H1 (cell line): ENCODE measurements around the gene RPIA. TPM values are rescaled to one million over a fixed set of nuclear protein-coding genes. Genes with fewer than 3 reads are reported as not detected.

Experiments
- CREB1 ChIP-seq: IDR thresholded peaks from 2 replicates; pipeline ENCODE4 v1.6.1; 2012; ENCODE audit warnings: inconsistent platforms
- GABPA ChIP-seq: IDR thresholded peaks from 2 replicates; pipeline ENCODE4 v1.6.1; 2011; ENCODE audit warnings: mild to moderate bottlenecking, low read length, moderate library complexity, borderline replicate concordance; ENCODE audit not compliant: insufficient read depth
- PHF8 ChIP-seq: fragments of 200-600 bp; sonication (generic); conservative IDR thresholded peaks from 2 replicates; pipeline ENCODE4 v1.7.1; 2012; ENCODE audit warnings: low read depth, mild to moderate bottlenecking, inconsistent platforms, low read length, moderate library complexity
- SP4 ChIP-seq: IDR thresholded peaks from 2 replicates; pipeline ENCODE4 v1.6.1; 2012; ENCODE audit warnings: low read length, inconsistent platforms
- polyA plus RNA-seq, 7 experiments: library from polyadenylated mRNA; depleted of rRNA in 3 of 7; stranded (reverse) in 5 of 7; unstranded in 2 of 7; fragments of >200 nt in 5 of 7; fragments of 200-250 nt in 2 of 7; gene quantifications; 1 replicate in 5 of 7; 2 replicates in 1 of 7; 4 replicates in 1 of 7; pipeline versions ENCODE4 v1.2.1 to v1.2.3, GENCODE V29; 2011 to 2013; ENCODE audit warnings: missing spikeins in 2 of 7, mixed read lengths in 2 of 7
- total RNA-seq: library from RNA; stranded (reverse); fragmentation: NEBNext Ultra II Directional; extraction: Animal tissue kit (Norgen Biotek cat#: 25700); gene quantifications from 2 replicates; pipeline ENCODE4 v1.2.1, GENCODE V29; 2021
- TF ChIP-seq, protein P1 (sequence below): fragments of 300-600 bp; sonication (generic); IDR thresholded peaks from 2 replicates; pipeline ENCODE4 v1.7.1; 2012; ENCODE audit warnings: low read length, moderate library complexity, mild to moderate bottlenecking, inconsistent platforms; ENCODE audit not compliant: insufficient replicate concordance
- TF ChIP-seq, protein P2 (sequence below), 3 experiments: IDR thresholded peaks; 1 replicate in 2 of 3; 2 replicates in 1 of 3; pipeline versions ENCODE4 v1.5.1 to v1.6.1; 2011; ENCODE audit warnings: low read length in 3 of 3, mild to moderate bottlenecking in 3 of 3, inconsistent platforms in 2 of 3, low read depth in 1 of 3, moderate library complexity in 1 of 3; ENCODE audit not compliant: insufficient read depth in 1 of 3; ENCODE audit errors: control extremely low read depth in 1 of 3

RPIA gene
- total and polyA plus RNA-seq, 2 of the 8 experiments (the other 6 are each of a cell fraction or from before 2014, with no cell fraction given): 13.1 to 24.0 TPM

DNA sequence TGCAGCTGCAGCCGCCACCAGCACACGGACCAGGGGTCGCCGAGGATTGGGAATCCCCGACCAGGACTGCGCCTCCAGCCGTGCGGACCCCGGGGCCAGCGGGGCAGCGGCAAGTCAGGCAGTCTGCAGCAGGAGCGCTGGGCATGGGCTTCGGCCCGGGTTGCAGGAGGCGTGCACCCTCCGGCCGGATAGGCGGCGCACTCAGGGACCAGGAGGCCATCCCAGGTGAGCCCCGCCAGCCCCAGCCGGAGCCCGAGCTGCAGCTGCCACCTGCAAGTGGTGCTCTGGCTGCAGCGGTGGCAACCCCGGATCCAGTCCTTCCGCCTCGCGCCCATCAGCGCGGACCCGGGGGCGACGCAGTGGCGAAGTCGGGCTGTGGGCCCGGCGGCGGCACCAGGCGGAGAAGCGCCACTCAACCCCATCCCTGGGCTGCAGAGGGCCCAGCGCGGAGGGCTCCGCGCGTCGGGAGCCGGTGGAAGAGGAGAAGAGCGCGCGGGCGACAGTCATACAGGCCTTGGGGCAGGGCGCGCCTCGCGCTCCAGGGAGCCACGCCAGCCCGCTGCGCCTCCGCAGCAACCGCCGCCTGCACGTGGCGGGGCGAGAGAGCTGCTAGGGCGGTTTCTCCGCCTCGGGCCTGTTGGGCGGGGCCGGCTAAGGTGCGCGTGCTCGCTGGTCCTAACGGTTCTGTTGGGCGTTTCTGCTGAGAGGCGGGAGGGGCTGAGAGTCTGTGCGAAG is 73.8 kb downstream of the RPIA start (continued):
- TF ChIP-seq, protein P1, sequence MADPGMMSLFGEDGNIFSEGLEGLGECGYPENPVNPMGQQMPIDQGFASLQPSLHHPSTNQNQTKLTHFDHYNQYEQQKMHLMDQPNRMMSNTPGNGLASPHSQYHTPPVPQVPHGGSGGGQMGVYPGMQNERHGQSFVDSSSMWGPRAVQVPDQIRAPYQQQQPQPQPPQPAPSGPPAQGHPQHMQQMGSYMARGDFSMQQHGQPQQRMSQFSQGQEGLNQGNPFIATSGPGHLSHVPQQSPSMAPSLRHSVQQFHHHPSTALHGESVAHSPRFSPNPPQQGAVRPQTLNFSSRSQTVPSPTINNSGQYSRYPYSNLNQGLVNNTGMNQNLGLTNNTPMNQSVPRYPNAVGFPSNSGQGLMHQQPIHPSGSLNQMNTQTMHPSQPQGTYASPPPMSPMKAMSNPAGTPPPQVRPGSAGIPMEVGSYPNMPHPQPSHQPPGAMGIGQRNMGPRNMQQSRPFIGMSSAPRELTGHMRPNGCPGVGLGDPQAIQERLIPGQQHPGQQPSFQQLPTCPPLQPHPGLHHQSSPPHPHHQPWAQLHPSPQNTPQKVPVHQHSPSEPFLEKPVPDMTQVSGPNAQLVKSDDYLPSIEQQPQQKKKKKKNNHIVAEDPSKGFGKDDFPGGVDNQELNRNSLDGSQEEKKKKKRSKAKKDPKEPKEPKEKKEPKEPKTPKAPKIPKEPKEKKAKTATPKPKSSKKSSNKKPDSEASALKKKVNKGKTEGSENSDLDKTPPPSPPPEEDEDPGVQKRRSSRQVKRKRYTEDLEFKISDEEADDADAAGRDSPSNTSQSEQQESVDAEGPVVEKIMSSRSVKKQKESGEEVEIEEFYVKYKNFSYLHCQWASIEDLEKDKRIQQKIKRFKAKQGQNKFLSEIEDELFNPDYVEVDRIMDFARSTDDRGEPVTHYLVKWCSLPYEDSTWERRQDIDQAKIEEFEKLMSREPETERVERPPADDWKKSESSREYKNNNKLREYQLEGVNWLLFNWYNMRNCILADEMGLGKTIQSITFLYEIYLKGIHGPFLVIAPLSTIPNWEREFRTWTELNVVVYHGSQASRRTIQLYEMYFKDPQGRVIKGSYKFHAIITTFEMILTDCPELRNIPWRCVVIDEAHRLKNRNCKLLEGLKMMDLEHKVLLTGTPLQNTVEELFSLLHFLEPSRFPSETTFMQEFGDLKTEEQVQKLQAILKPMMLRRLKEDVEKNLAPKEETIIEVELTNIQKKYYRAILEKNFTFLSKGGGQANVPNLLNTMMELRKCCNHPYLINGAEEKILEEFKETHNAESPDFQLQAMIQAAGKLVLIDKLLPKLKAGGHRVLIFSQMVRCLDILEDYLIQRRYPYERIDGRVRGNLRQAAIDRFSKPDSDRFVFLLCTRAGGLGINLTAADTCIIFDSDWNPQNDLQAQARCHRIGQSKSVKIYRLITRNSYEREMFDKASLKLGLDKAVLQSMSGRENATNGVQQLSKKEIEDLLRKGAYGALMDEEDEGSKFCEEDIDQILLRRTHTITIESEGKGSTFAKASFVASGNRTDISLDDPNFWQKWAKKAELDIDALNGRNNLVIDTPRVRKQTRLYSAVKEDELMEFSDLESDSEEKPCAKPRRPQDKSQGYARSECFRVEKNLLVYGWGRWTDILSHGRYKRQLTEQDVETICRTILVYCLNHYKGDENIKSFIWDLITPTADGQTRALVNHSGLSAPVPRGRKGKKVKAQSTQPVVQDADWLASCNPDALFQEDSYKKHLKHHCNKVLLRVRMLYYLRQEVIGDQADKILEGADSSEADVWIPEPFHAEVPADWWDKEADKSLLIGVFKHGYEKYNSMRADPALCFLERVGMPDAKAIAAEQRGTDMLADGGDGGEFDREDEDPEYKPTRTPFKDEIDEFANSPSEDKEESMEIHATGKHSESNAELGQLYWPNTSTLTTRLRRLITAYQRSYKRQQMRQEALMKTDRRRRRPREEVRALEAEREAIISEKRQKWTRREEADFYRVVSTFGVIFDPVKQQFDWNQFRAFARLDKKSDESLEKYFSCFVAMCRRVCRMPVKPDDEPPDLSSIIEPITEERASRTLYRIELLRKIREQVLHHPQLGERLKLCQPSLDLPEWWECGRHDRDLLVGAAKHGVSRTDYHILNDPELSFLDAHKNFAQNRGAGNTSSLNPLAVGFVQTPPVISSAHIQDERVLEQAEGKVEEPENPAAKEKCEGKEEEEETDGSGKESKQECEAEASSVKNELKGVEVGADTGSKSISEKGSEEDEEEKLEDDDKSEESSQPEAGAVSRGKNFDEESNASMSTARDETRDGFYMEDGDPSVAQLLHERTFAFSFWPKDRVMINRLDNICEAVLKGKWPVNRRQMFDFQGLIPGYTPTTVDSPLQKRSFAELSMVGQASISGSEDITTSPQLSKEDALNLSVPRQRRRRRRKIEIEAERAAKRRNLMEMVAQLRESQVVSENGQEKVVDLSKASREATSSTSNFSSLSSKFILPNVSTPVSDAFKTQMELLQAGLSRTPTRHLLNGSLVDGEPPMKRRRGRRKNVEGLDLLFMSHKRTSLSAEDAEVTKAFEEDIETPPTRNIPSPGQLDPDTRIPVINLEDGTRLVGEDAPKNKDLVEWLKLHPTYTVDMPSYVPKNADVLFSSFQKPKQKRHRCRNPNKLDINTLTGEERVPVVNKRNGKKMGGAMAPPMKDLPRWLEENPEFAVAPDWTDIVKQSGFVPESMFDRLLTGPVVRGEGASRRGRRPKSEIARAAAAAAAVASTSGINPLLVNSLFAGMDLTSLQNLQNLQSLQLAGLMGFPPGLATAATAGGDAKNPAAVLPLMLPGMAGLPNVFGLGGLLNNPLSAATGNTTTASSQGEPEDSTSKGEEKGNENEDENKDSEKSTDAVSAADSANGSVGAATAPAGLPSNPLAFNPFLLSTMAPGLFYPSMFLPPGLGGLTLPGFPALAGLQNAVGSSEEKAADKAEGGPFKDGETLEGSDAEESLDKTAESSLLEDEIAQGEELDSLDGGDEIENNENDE: no peak
- TF ChIP-seq GABPA (no peak), PHF8 (0 out of 2 replicates have a peak, but pooled peaks have one; percentile 35), SP4 (no peak), CREB1 (no peak)
- TF ChIP-seq, protein P2, sequence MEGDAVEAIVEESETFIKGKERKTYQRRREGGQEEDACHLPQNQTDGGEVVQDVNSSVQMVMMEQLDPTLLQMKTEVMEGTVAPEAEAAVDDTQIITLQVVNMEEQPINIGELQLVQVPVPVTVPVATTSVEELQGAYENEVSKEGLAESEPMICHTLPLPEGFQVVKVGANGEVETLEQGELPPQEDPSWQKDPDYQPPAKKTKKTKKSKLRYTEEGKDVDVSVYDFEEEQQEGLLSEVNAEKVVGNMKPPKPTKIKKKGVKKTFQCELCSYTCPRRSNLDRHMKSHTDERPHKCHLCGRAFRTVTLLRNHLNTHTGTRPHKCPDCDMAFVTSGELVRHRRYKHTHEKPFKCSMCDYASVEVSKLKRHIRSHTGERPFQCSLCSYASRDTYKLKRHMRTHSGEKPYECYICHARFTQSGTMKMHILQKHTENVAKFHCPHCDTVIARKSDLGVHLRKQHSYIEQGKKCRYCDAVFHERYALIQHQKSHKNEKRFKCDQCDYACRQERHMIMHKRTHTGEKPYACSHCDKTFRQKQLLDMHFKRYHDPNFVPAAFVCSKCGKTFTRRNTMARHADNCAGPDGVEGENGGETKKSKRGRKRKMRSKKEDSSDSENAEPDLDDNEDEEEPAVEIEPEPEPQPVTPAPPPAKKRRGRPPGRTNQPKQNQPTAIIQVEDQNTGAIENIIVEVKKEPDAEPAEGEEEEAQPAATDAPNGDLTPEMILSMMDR (IDR thresholded peaks at IDR 0.05; ENCODE audit: control extremely low read depth in 1 of 3, insufficient read depth in 1 of 3, low read depth in 1 of 3, low read length in 3 of 3): peak in 1 of 3 experiments; percentile 9; a peak in 1 of 4 replicates
- TF ChIP-seq, all 59 proteins: peak for 9
